ENCODE data around the gene BMPER. TPM values are rescaled to one million over a fixed set of nuclear protein-coding genes. Genes with fewer than 3 reads are reported as not detected.

BMPER gene
- total and polyA plus RNA-seq, 2 of the 8 experiments (the other 6 are each of a cell fraction or from before 2014, with no cell fraction given): 0.33 to 0.69 TPM

DNA sequence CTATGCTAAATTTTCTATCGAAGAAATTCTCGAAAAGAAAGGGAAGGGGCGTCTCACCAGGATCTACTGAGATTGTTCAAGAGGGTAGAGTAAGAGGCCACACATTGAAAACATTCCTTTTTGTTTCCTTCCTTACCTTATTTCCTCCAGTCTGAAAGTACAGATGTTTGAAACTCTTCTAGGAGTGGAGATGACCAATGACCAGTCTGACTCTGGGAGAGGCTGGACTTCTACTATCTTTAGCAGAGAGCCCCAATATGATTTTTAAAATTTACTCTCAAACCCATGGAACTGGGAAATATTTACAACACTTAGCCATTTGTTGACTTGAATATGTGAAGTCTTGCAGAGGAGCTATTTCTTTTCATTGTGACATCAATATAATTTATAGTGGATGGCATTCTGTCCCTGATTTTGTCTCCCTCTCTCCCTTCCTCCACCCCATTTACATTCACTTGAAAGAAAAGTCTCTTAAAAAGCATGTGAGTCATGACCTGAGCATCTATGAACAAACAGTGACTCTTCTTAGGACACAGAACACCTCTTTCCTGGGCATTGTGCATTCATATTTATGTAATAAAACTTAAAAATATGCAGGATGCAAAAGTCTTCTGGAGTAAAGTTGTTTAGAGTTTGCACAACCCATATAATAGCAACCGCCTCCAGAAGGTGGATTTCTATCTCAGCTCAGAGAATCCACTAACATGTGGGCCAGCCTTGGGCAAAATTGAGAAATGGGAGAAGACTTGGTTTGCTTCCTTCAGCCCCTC, 31.2 kb upstream of the BMPER start (continued):
- TF ChIP-seq, protein P1, sequence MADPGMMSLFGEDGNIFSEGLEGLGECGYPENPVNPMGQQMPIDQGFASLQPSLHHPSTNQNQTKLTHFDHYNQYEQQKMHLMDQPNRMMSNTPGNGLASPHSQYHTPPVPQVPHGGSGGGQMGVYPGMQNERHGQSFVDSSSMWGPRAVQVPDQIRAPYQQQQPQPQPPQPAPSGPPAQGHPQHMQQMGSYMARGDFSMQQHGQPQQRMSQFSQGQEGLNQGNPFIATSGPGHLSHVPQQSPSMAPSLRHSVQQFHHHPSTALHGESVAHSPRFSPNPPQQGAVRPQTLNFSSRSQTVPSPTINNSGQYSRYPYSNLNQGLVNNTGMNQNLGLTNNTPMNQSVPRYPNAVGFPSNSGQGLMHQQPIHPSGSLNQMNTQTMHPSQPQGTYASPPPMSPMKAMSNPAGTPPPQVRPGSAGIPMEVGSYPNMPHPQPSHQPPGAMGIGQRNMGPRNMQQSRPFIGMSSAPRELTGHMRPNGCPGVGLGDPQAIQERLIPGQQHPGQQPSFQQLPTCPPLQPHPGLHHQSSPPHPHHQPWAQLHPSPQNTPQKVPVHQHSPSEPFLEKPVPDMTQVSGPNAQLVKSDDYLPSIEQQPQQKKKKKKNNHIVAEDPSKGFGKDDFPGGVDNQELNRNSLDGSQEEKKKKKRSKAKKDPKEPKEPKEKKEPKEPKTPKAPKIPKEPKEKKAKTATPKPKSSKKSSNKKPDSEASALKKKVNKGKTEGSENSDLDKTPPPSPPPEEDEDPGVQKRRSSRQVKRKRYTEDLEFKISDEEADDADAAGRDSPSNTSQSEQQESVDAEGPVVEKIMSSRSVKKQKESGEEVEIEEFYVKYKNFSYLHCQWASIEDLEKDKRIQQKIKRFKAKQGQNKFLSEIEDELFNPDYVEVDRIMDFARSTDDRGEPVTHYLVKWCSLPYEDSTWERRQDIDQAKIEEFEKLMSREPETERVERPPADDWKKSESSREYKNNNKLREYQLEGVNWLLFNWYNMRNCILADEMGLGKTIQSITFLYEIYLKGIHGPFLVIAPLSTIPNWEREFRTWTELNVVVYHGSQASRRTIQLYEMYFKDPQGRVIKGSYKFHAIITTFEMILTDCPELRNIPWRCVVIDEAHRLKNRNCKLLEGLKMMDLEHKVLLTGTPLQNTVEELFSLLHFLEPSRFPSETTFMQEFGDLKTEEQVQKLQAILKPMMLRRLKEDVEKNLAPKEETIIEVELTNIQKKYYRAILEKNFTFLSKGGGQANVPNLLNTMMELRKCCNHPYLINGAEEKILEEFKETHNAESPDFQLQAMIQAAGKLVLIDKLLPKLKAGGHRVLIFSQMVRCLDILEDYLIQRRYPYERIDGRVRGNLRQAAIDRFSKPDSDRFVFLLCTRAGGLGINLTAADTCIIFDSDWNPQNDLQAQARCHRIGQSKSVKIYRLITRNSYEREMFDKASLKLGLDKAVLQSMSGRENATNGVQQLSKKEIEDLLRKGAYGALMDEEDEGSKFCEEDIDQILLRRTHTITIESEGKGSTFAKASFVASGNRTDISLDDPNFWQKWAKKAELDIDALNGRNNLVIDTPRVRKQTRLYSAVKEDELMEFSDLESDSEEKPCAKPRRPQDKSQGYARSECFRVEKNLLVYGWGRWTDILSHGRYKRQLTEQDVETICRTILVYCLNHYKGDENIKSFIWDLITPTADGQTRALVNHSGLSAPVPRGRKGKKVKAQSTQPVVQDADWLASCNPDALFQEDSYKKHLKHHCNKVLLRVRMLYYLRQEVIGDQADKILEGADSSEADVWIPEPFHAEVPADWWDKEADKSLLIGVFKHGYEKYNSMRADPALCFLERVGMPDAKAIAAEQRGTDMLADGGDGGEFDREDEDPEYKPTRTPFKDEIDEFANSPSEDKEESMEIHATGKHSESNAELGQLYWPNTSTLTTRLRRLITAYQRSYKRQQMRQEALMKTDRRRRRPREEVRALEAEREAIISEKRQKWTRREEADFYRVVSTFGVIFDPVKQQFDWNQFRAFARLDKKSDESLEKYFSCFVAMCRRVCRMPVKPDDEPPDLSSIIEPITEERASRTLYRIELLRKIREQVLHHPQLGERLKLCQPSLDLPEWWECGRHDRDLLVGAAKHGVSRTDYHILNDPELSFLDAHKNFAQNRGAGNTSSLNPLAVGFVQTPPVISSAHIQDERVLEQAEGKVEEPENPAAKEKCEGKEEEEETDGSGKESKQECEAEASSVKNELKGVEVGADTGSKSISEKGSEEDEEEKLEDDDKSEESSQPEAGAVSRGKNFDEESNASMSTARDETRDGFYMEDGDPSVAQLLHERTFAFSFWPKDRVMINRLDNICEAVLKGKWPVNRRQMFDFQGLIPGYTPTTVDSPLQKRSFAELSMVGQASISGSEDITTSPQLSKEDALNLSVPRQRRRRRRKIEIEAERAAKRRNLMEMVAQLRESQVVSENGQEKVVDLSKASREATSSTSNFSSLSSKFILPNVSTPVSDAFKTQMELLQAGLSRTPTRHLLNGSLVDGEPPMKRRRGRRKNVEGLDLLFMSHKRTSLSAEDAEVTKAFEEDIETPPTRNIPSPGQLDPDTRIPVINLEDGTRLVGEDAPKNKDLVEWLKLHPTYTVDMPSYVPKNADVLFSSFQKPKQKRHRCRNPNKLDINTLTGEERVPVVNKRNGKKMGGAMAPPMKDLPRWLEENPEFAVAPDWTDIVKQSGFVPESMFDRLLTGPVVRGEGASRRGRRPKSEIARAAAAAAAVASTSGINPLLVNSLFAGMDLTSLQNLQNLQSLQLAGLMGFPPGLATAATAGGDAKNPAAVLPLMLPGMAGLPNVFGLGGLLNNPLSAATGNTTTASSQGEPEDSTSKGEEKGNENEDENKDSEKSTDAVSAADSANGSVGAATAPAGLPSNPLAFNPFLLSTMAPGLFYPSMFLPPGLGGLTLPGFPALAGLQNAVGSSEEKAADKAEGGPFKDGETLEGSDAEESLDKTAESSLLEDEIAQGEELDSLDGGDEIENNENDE (IDR thresholded peaks at IDR 0.05; ENCODE audit: insufficient replicate concordance, low read length): no peak
- TF ChIP-seq SIX5 (IDR thresholded peaks at IDR 0.05; ENCODE audit: low read depth, low read length) (no peak), NRF1 (IDR thresholded peaks at IDR 0.05; ENCODE audit: low read depth, low read length) (no peak), EP300 (IDR thresholded peaks at IDR 0.05; ENCODE audit: borderline replicate concordance in 1 of 2, low read depth in 2 of 2, low read length in 2 of 2) (no peak), EZH2 (IDR thresholded peaks at IDR 0.05; ENCODE audit: low read depth, low read length, severe bottlenecking) (no peak), JUN (IDR thresholded peaks at IDR 0.05; ENCODE audit: low read depth, low read length) (no peak), NANOG (IDR thresholded peaks at IDR 0.05; ENCODE audit: insufficient read depth, low read depth, low read length, poor library complexity, severe bottlenecking) (no peak), KDM4A (IDR thresholded peaks at IDR 0.05; ENCODE audit: low read depth, low read length, severe bottlenecking) (no peak), RFX5 (IDR thresholded peaks at IDR 0.05; ENCODE audit: borderline replicate concordance, low read depth, low read length) (no peak)

All from H1 (cell line).